K562 (cell line): ENCODE data around the gene ACER3. TPM values are rescaled to one million over a fixed set of nuclear protein-coding genes. Genes with fewer than 3 reads are reported as not detected.

Source experiments
- ARID1B ChIP-seq: fragments of 450-650 bp; IDR thresholded peaks from 2 replicates; pipeline ENCODE4 v1.6.1; 2016; ENCODE audit warnings: antibody characterized with exemption, mild to moderate bottlenecking, inconsistent platforms
- BCOR ChIP-seq: fragments of 450-650 bp; IDR thresholded peaks from 2 replicates; pipeline ENCODE4 v1.6.1; 2016
- BRCA1 ChIP-seq, 2 experiments: fragments of 450-650 bp in 1 of 2; sonication (generic) in 1 of 2; formaldehyde crosslinking in 1 of 2; IDR thresholded peaks; 2 replicates each; pipeline versions ENCODE4 v1.5.0 to v1.6.1; 2017 to 2020; ENCODE audit warnings: mild to moderate bottlenecking in 1 of 2, missing genetic modification reagents in 1 of 2
- CBX5 ChIP-seq: IDR thresholded peaks from 2 replicates; pipeline ENCODE4 v1.6.1; 2014; ENCODE audit warnings: low read depth, borderline replicate concordance
- CTCFL ChIP-seq: IDR thresholded peaks from 2 replicates; pipeline ENCODE4 v1.6.1; 2011; ENCODE audit warnings: borderline replicate concordance, low read depth, mild to moderate bottlenecking, moderate library complexity, low read length; ENCODE audit not compliant: insufficient read depth, poor library complexity, severe bottlenecking
- E2F5 ChIP-seq: sonication (generic); formaldehyde crosslinking; IDR thresholded peaks from 2 replicates; pipeline ENCODE4 v1.8.0; 2022; ENCODE audit warnings: mild to moderate bottlenecking, missing genetic modification reagents
- HBP1 ChIP-seq: fragments of 450-650 bp; formaldehyde crosslinking; IDR thresholded peaks from 2 replicates; pipeline ENCODE4 v1.4.0; 2022; ENCODE audit warnings: missing genetic modification characterization
- HDAC2 ChIP-seq: fragments of 450-650 bp; IDR thresholded peaks from 2 replicates; pipeline ENCODE4 v1.6.1; 2016; ENCODE audit warnings: mild to moderate bottlenecking
- HMG20B ChIP-seq: fragments of 250-450 bp; sonication (Bioruptor Pico); IDR thresholded peaks from 2 replicates; pipeline ENCODE4 v1.5.0; 2021; ENCODE audit warnings: mild to moderate bottlenecking
- KLF13 ChIP-seq: fragments of 450-650 bp; IDR thresholded peaks from 2 replicates; pipeline ENCODE4 v1.6.1; 2016; ENCODE audit warnings: missing genetic modification characterization, low read depth, mild to moderate bottlenecking, missing compliant biosample characterization, moderate library complexity, borderline replicate concordance
- LEF1 ChIP-seq: fragments of 450-650 bp; IDR thresholded peaks from 2 replicates; pipeline ENCODE4 v1.6.1; 2016; ENCODE audit warnings: mild to moderate bottlenecking
- MAFG ChIP-seq: fragments of 450-650 bp; conservative IDR thresholded peaks from 2 replicates; pipeline ENCODE4 v1.6.1; 2016; ENCODE audit warnings: missing genetic modification characterization, missing compliant biosample characterization
- MAFK ChIP-seq: IDR thresholded peaks from 2 replicates; pipeline ENCODE4 v1.6.1; 2011; ENCODE audit warnings: low read length, improper control_type of control experiment
- MAX ChIP-seq: sonication (generic); formaldehyde crosslinking; IDR thresholded peaks from 2 replicates; pipeline ENCODE4 v1.9.0; 2022; ENCODE audit warnings: mild to moderate bottlenecking, missing genetic modification reagents
- NCOR1 ChIP-seq: fragments of 450-650 bp; IDR thresholded peaks from 2 replicates; pipeline ENCODE4 v1.6.1; 2016; ENCODE audit warnings: mild to moderate bottlenecking, moderate library complexity
- NFE2 ChIP-seq: IDR thresholded peaks from 2 replicates; pipeline ENCODE4 v1.6.1; 2014; ENCODE audit warnings: antibody characterized with exemption, low read depth
- POLR3G ChIP-seq: IDR thresholded peaks from 2 replicates; pipeline ENCODE4 v1.6.1; 2011; ENCODE audit not compliant: insufficient read length, insufficient replicate concordance; ENCODE audit errors: extremely low read depth
- PTRF ChIP-seq: fragments of 450-650 bp; IDR thresholded peaks from 2 replicates; pipeline ENCODE4 v1.6.1; 2016; ENCODE audit warnings: mild to moderate bottlenecking, missing genetic modification characterization, missing compliant biosample characterization
- RBBP5 ChIP-seq: fragments of 200-600 bp; sonication (generic); IDR thresholded peaks from 2 replicates; pipeline ENCODE4 v1.6.1; 2012; ENCODE audit warnings: borderline replicate concordance, mild to moderate bottlenecking, low read length, control low read depth, inconsistent platforms; ENCODE audit not compliant: insufficient read depth, poor library complexity, severe bottlenecking
- RBM25 ChIP-seq: fragments of 200-400 bp; formaldehyde crosslinking; IDR thresholded peaks from 2 replicates; pipeline ENCODE4 v1.6.1; 2018; ENCODE audit warnings: low read length, low read depth, moderate library complexity; ENCODE audit not compliant: severe bottlenecking
- RBM39 ChIP-seq: fragments of 200-400 bp; formaldehyde crosslinking; optimal IDR thresholded peaks from 2 replicates; pipeline ENCODE3; 2018; ENCODE audit warnings: low read depth, low read length
- RCOR1 ChIP-seq, 2 experiments: IDR thresholded peaks; 2 replicates each; pipeline ENCODE4 v1.6.1; 2012; ENCODE audit warnings: low read depth in 2 of 2, low read length in 2 of 2, borderline replicate concordance in 1 of 2, improper control_type of control experiment in 1 of 2
- SMAD4 ChIP-seq: fragments of 250-450 bp; sonication (Bioruptor Pico); conservative IDR thresholded peaks from 2 replicates; pipeline ENCODE4 v1.8.0; 2021; ENCODE audit warnings: inconsistent platforms, mild to moderate bottlenecking, moderate library complexity
- SMARCE1 ChIP-seq: fragments of 450-650 bp; IDR thresholded peaks from 2 replicates; pipeline ENCODE4 v1.7.1; 2016; ENCODE audit warnings: mild to moderate bottlenecking
- SRSF7 ChIP-seq: fragments of 200-400 bp; formaldehyde crosslinking; optimal IDR thresholded peaks from 2 replicates; pipeline ENCODE3; 2017; ENCODE audit warnings: mild to moderate bottlenecking, low read depth, low read length
- polyA plus RNA-seq, 8 experiments: library from polyadenylated mRNA; depleted of rRNA in 4 of 8; stranded (reverse) in 5 of 8; unstranded in 3 of 8; fragments of >200 nt; fragmentation: Nextera tagmentation in 2 of 8; fragmentation: Illumina TruSeq in 1 of 8; extraction: Ambion mirVana in 2 of 8; extraction: Trizol in 1 of 8; gene quantifications; 2 replicates each; pipeline versions ENCODE4 v1.2.1 to v1.2.3, GENCODE V29; 2011 to 2014; ENCODE audit warnings: inconsistent platforms in 1 of 8, missing spikeins in 1 of 8
- total RNA-seq, 7 experiments: library from RNA; depleted of rRNA in 6 of 7; stranded (reverse); fragments of >200 nt in 6 of 7; fragmentation: Illumina TruSeq in 2 of 7; extraction: Trizol in 2 of 7; gene quantifications; 2 replicates each; pipeline versions ENCODE4 v1.2.1 to v1.2.3, GENCODE V29; 2011 to 2021; ENCODE audit warnings: low replicate concordance in 1 of 7

ACER3 gene
- total and polyA plus RNA-seq, 9 of the 15 experiments (the other 6 are each of a cell fraction or from before 2014, with no cell fraction given) = 2.0 to 23.8 (median 9.5) TPM

GRCh38 chr11:76824083-76824939, 36.4 kb upstream of the ACER3 start (continued):
- TF ChIP-seq CBX5 = no peak
- TF ChIP-seq ARID1B = peak; percentile 83
- no peak for TF ChIP-seq BRCA1 (IDR thresholded peaks at IDR 0.05)
- no peak for TF ChIP-seq BRCA1 (CRISPR knock-in tag; IDR thresholded peaks at IDR 0.05)
- no peak for TF ChIP-seq CTCFL
- no peak for TF ChIP-seq PTRF (tag)
- peak; percentile 72 for TF ChIP-seq SMARCE1
- peak; percentile 93 for TF ChIP-seq BCOR
- peak; percentile 92 for TF ChIP-seq LEF1
- peak in 1 of 2 experiments; percentile 88; a peak in 2 of 4 replicates for TF ChIP-seq RCOR1 (IDR thresholded peaks at IDR 0.05; ENCODE audit: borderline replicate concordance in 1 of 2, low read depth in 2 of 2, low read length in 2 of 2)
- no peak for TF ChIP-seq POLR3G
- no peak for TF ChIP-seq MAX (CRISPR knock-in tag)
- peak; percentile 76 for TF ChIP-seq MAFK
- 0 out of 2 replicates have a peak, but pooled peaks have one; percentile 41 for TF ChIP-seq HBP1
- TF ChIP-seq KLF13 = no peak
- TF ChIP-seq SMAD4 (CRISPR knock-in tag) = peak; percentile 62
- peak; percentile 48 for TF ChIP-seq RBM25
- peak; percentile 74 for TF ChIP-seq NCOR1
- no peak for TF ChIP-seq HMG20B (CRISPR knock-in tag)
- TF ChIP-seq SRSF7 = no peak
- TF ChIP-seq RBM39 = no peak
- no peak for TF ChIP-seq E2F5 (CRISPR knock-in tag)
- 0 out of 2 replicates have a peak, but pooled peaks have one; percentile 29 for TF ChIP-seq MAFG
- peak; percentile 85 for TF ChIP-seq HDAC2
- peak; percentile 34; the same call in 1 of the 2 replicates for TF ChIP-seq NFE2
- peak; percentile 60 for TF ChIP-seq RBBP5
